H1 (cell line): ENCODE measurements around the gene EXT2. TPM values are rescaled to one million over a fixed set of nuclear protein-coding genes. Genes with fewer than 3 reads are reported as not detected.

Experiments used
- CTCF ChIA-PET: fragments of 300-600 bp; sonication (Branson Sonifier 250); formaldehyde crosslinking; loops from one replicate; lab custom pipeline; 2021; ENCODE audit not compliant: partially characterized antibody; lab: Charles Lee
- POLR2A ChIA-PET: fragments of 300-600 bp; sonication (Branson Sonifier 250); formaldehyde crosslinking; loops from one replicate; lab custom pipeline; 2021; ENCODE audit warnings: inconsistent platforms; ENCODE audit not compliant: partially characterized antibody; lab: Charles Lee
- DNase-seq, 2 experiments: peaks; one replicate each; pipeline versions ENCODE4 v3.0.0 to v3.0.0-alpha.2; 2010 to 2022; ENCODE audit warnings: low spot score in 2 of 2, low read depth in 1 of 2, mixed read lengths in 1 of 2
- FAIRE-seq: peaks from 2 replicates; lab custom pipeline; 2011; peaks lifted over from hg19 to GRCh38; lab: Jason Lieb, UNC
- H2AFZ ChIP-seq: 2 replicates; pipeline ENCODE4 v1.8.1; 2012; ENCODE audit warnings: low read length, inconsistent platforms
- H2AK5ac ChIP-seq: 2 replicates; pipeline ENCODE4 v1.6.1; 2013; ENCODE audit warnings: low read depth, low read length
- H2BK120ac ChIP-seq: replicated peaks from 2 replicates; pipeline ENCODE3; 2013; ENCODE audit warnings: low read depth, low read length, inconsistent platforms
- H2BK12ac ChIP-seq: 2 replicates; pipeline ENCODE4 v1.6.1; 2013; ENCODE audit warnings: low read depth, low read length
- H2BK15ac ChIP-seq: 2 replicates; pipeline ENCODE4 v1.6.1; 2013; ENCODE audit warnings: low read length
- H2BK20ac ChIP-seq: 2 replicates; pipeline ENCODE4 v1.6.1; 2013; ENCODE audit warnings: low read length
- H2BK5ac ChIP-seq: 2 replicates; pipeline ENCODE4 v1.6.1; 2013; ENCODE audit warnings: low read depth, low read length
- H3K14ac ChIP-seq: 2 replicates; pipeline ENCODE4 v1.6.1; 2013; ENCODE audit warnings: inconsistent platforms; ENCODE audit not compliant: insufficient read length
- H3K18ac ChIP-seq: 2 replicates; pipeline ENCODE4 v1.6.1; 2013; ENCODE audit warnings: low read length; ENCODE audit errors: extremely low read depth
- H3K23ac ChIP-seq: 2 replicates; pipeline ENCODE4 v1.6.1; 2013; ENCODE audit warnings: inconsistent platforms; ENCODE audit not compliant: insufficient read length
- H3K23me2 ChIP-seq: 2 replicates; pipeline ENCODE4 v1.6.1; 2013; ENCODE audit warnings: low read depth, low read length
- H3K27ac ChIP-seq: 2 replicates; pipeline ENCODE4 v1.6.1; 2011; ENCODE audit warnings: low read depth, low read length, inconsistent platforms
- H3K27me3 ChIP-seq, 4 experiments: replicated peaks in 1 of 4; 1 replicate in 1 of 4; 2 replicates in 3 of 4; pipeline versions ENCODE4 v1.6.1 to v1.8.1; 2011 to 2013; ENCODE audit warnings: low read length in 3 of 4, mild to moderate bottlenecking in 3 of 4, inconsistent platforms in 2 of 4, mixed read lengths in 2 of 4, moderate library complexity in 1 of 4; ENCODE audit not compliant: control insufficient read depth in 3 of 4, insufficient read depth in 3 of 4; ENCODE audit errors: extremely low read depth in 1 of 4
- H3K36me3 ChIP-seq, 4 experiments: 2 replicates each; pipeline versions ENCODE4 v1.6.1 to v1.8.1; 2011 to 2013; ENCODE audit warnings: mild to moderate bottlenecking in 4 of 4, low read length in 3 of 4, moderate library complexity in 2 of 4, control low read depth in 1 of 4, inconsistent platforms in 1 of 4; ENCODE audit not compliant: insufficient read depth in 4 of 4, control insufficient read depth in 2 of 4
- H3K4ac ChIP-seq: replicated peaks from 2 replicates; pipeline ENCODE3; 2013; ENCODE audit warnings: low read length, low read depth, mixed read lengths, inconsistent platforms; ENCODE audit not compliant: insufficient read length
- H3K4me1 ChIP-seq, 4 experiments: replicated peaks in 1 of 4; 1 replicate in 1 of 4; 2 replicates in 3 of 4; pipeline versions ENCODE4 v1.6.1 to v1.8.1; 2011 to 2013; ENCODE audit warnings: low read length in 3 of 4, inconsistent platforms in 2 of 4, mixed read lengths in 1 of 4; ENCODE audit not compliant: insufficient read depth in 4 of 4, control insufficient read depth in 3 of 4
- H3K4me2 ChIP-seq, 2 experiments: 2 replicates each; pipeline versions ENCODE4 v1.6.1 to v1.8.1; 2011 to 2013; ENCODE audit warnings: low read depth in 2 of 2, low read length in 2 of 2, control low read depth in 1 of 2, inconsistent platforms in 1 of 2, mild to moderate bottlenecking in 1 of 2; ENCODE audit not compliant: insufficient read depth in 1 of 2
- H3K4me3 ChIP-seq, 4 experiments: fragments of 200-600, 300-600 bp in 1 of 4; sonication (generic), shearing (Covaris generic), sonication (Bioruptor Twin) in 1 of 4; 2 replicates each; pipeline versions ENCODE4 v1.5.1 to v1.8.1; 2011 to 2016; ENCODE audit warnings: low read length in 4 of 4, low read depth in 3 of 4, control low read depth in 2 of 4, inconsistent platforms in 2 of 4, mild to moderate bottlenecking in 2 of 4, mixed read lengths in 1 of 4, moderate library complexity in 1 of 4; ENCODE audit not compliant: insufficient read depth in 2 of 4; ENCODE audit errors: extremely low read depth in 1 of 4
- H3K56ac ChIP-seq: replicated peaks from 2 replicates; pipeline ENCODE3; 2013; ENCODE audit warnings: low read depth, mild to moderate bottlenecking, mixed read lengths, low read length, inconsistent platforms; ENCODE audit not compliant: insufficient read length
- H3K79me1 ChIP-seq: 2 replicates; pipeline ENCODE4 v1.6.1; 2013; ENCODE audit warnings: low read depth, low read length, control low read depth
- H3K79me2 ChIP-seq, 2 experiments: 2 replicates each; pipeline versions ENCODE4 v1.6.1 to v1.8.1; 2012 to 2013; ENCODE audit warnings: low read length in 2 of 2, mild to moderate bottlenecking in 2 of 2, inconsistent platforms in 1 of 2; ENCODE audit not compliant: insufficient read depth in 2 of 2, control insufficient read depth in 1 of 2
- H3K9ac ChIP-seq, 4 experiments: replicated peaks in 1 of 4; 1 replicate in 1 of 4; 2 replicates in 3 of 4; pipeline versions ENCODE4 v1.6.1 to v1.8.1; 2011 to 2013; ENCODE audit warnings: low read depth in 3 of 4, low read length in 3 of 4, control low read depth in 2 of 4, mild to moderate bottlenecking in 2 of 4, moderate library complexity in 2 of 4, inconsistent platforms in 1 of 4; ENCODE audit errors: extremely low read depth in 1 of 4
- H3K9me3 ChIP-seq, 2 experiments: 2 replicates each; pipeline versions ENCODE4 v1.6.1 to v1.8.1; 2012 to 2013; ENCODE audit warnings: mild to moderate bottlenecking in 2 of 2, moderate library complexity in 2 of 2, control low read depth in 1 of 2, inconsistent platforms in 1 of 2, low read depth in 1 of 2, low read length in 1 of 2, mixed read lengths in 1 of 2; ENCODE audit not compliant: insufficient read depth in 2 of 2
- H4K20me1 ChIP-seq, 2 experiments: replicated peaks in 1 of 2; 2 replicates each; pipeline versions ENCODE3 to v1.8.1; 2011 to 2013; ENCODE audit warnings: inconsistent platforms in 2 of 2, low read length in 2 of 2, mild to moderate bottlenecking in 1 of 2; ENCODE audit not compliant: insufficient read depth in 2 of 2, control insufficient read depth in 1 of 2
- H4K5ac ChIP-seq: 2 replicates; pipeline ENCODE4 v1.6.1; 2013; ENCODE audit warnings: low read length, low read depth, mixed read lengths, inconsistent platforms; ENCODE audit not compliant: insufficient read length
- H4K8ac ChIP-seq: 2 replicates; pipeline ENCODE4 v1.8.0; 2013; ENCODE audit warnings: mild to moderate bottlenecking, moderate library complexity, low read length, inconsistent platforms; ENCODE audit not compliant: insufficient read depth; ENCODE audit errors: extremely low read depth
- H4K91ac ChIP-seq: replicated peaks from 2 replicates; pipeline ENCODE3; 2013; ENCODE audit warnings: low read length, mixed read lengths, inconsistent platforms; ENCODE audit not compliant: insufficient read length
- ASH2L ChIP-seq: fragments of 200-600, 300-600 bp; sonication (generic); IDR thresholded peaks from one replicate; pipeline ENCODE4 v1.7.1; 2017; ENCODE audit warnings: low read length
- BRCA1 ChIP-seq: IDR thresholded peaks from 2 replicates; pipeline ENCODE4 v1.6.1; 2012; ENCODE audit warnings: low read depth, low read length, improper control_type of control experiment
- CHD2 ChIP-seq: IDR thresholded peaks from 2 replicates; pipeline ENCODE4 v1.6.1; 2012; ENCODE audit warnings: low read length, improper control_type of control experiment
- E2F6 ChIP-seq: IDR thresholded peaks from 2 replicates; pipeline ENCODE4 v1.6.1; 2012; ENCODE audit warnings: inconsistent platforms
- JUN ChIP-seq: IDR thresholded peaks from 2 replicates; pipeline ENCODE4 v1.6.1; 2011; ENCODE audit warnings: low read depth, mild to moderate bottlenecking, improper control_type of control experiment, low read length
- PHF8 ChIP-seq: fragments of 200-600 bp; sonication (generic); conservative IDR thresholded peaks from 2 replicates; pipeline ENCODE4 v1.7.1; 2012; ENCODE audit warnings: low read depth, mild to moderate bottlenecking, inconsistent platforms, low read length, moderate library complexity
- POLR2AphosphoS5 ChIP-seq: IDR thresholded peaks from 2 replicates; pipeline ENCODE4 v1.6.1; 2011; ENCODE audit warnings: low read depth, low read length
- WGBS, 2 experiments: shearing (Covaris generic) in 1 of 2; methylation state at CpG; one replicate each; pipeline versions ENCODE4 v1.1.6 to v1.1.7; 2013 to 2015; ENCODE audit warnings: low lambda C conversion rate in 2 of 2, mixed read lengths in 2 of 2, inconsistent platforms in 1 of 2, low coverage in 1 of 2, missing lambda C conversion rate in 1 of 2; ENCODE audit not compliant: insufficient replicate concordance in 2 of 2, insufficient coverage in 1 of 2, insufficient read length in 1 of 2; ENCODE audit errors: extremely low coverage in 1 of 2, missing lambda C conversion rate in 1 of 2; 5-methylcytosine and 5-hydroxymethylcytosine counted together
- polyA plus RNA-seq, 7 experiments: library from polyadenylated mRNA; depleted of rRNA in 3 of 7; stranded (reverse) in 5 of 7; unstranded in 2 of 7; fragments of >200 nt in 5 of 7; fragments of 200-250 nt in 2 of 7; gene quantifications; 1 replicate in 5 of 7; 2 replicates in 1 of 7; 4 replicates in 1 of 7; pipeline versions ENCODE4 v1.2.1 to v1.2.3, GENCODE V29; 2011 to 2013; ENCODE audit warnings: missing spikeins in 2 of 7, mixed read lengths in 2 of 7
- total RNA-seq: library from RNA; stranded (reverse); fragmentation: NEBNext Ultra II Directional; extraction: Animal tissue kit (Norgen Biotek cat#: 25700); gene quantifications from 2 replicates; pipeline ENCODE4 v1.2.1, GENCODE V29; 2021

The EXT2 gene
- total and polyA plus RNA-seq, 2 of the 8 experiments (the other 6 are each of a cell fraction or from before 2014, with no cell fraction given): 29.8 to 42.8 TPM

GRCh38 chr11:44241851-44242250, 146.4 kb downstream of the EXT2 start:
- 0 out of 2 replicates have a peak overlapping the region, but pooled peaks have one; percentile 1 for H3K18ac ChIP-seq

More at GRCh38 chr11:44241851-44242250, 146.4 kb downstream of the EXT2 start:
- Histone ChIP-seq H2BK15ac (peak overlapping the region; percentile 77; the same call in 1 of the 2 replicates), H2AK5ac (no peak overlapping the region), H2BK12ac (peak overlapping the region; percentile 71; the same call in 1 of the 2 replicates), H4K5ac (no peak overlapping the region), H2AFZ (no peak overlapping the region), H3K36me3 (peaks cover 0 to 9% (median 0%) of the 10 kb centered on the region in 4 experiments; a peak in 1 of 8 replicates), H3K9ac (no peak overlapping the region), H3K4ac (no peak overlapping the region), H3K79me2 (no peaks in the 10 kb centered on the region), H3K4me1 (peaks cover 11 to 23% (median 16%) of the 10 kb centered on the region in 4 experiments), H3K4me2 (no peak overlapping the region), H4K91ac (no peak overlapping the region), H4K8ac (no peak overlapping the region), H3K14ac (no peak overlapping the region), H2BK20ac (peak overlapping the region; percentile 72; the same call in 1 of the 2 replicates), H3K23me2 (no peaks in the 10 kb centered on the region), H3K27ac (no peak overlapping the region), H3K23ac (no peak overlapping the region), H3K27me3 (no peaks in the 10 kb centered on the region), H3K56ac (no peak overlapping the region), H2BK120ac (no peak overlapping the region), H3K79me1 (no peaks in the 10 kb centered on the region), H2BK5ac (peak overlapping the region; percentile 13; the same call in 1 of the 2 replicates), H3K4me3 (no peak overlapping the region), H3K9me3 (no peaks in the 10 kb centered on the region), H4K20me1 (no peaks in the 10 kb centered on the region)
- WGBS, 2 experiments: 93% methylated on average over 6 of the region's 6 CpGs; no CpG with 5 or more reads in 1 of the 2 experiments
- DNase-seq: no peak
- CTCF ChIA-PET: interaction anchor here (1.1 to 2.1 kb wide), 4 partner anchors 25 to 108 kb away, joined by 3 to 6 read pairs (median 4); no protein-coding TSS in a partner anchor
- POLR2A ChIA-PET: no interaction called here
- TF ChIP-seq CHD2 (no peak), ASH2L (no peak), POLR2AphosphoS5 (no peak), BRCA1 (no peak), PHF8 (no peak), E2F6 (no peak), JUN (no peak)
- no peak for FAIRE-seq
